GM12878 (cell line): ENCODE results near the gene CAMK2G. TPM values are rescaled to one million over a fixed set of nuclear protein-coding genes. Genes with fewer than 3 reads are reported as not detected.

Experiments
- ASH2L ChIP-seq: fragments of 300-600, 200-600 bp; sonication (generic); IDR thresholded peaks from 2 replicates; pipeline ENCODE4 v1.6.1; 2017; ENCODE audit warnings: low read depth, mild to moderate bottlenecking, borderline replicate concordance
- E2F8 ChIP-seq: fragments of 450-650 bp; IDR thresholded peaks from 2 replicates; pipeline ENCODE4 v1.6.1; 2018; ENCODE audit warnings: mild to moderate bottlenecking, low read depth, moderate library complexity; ENCODE audit not compliant: partially characterized antibody
- HDAC6 ChIP-seq: fragments of 200-600 bp; sonication (generic); IDR thresholded peaks from one replicate; pipeline ENCODE4 v1.8.0; 2017; ENCODE audit warnings: antibody characterized with exemption; ENCODE audit not compliant: unreplicated experiment
- JUND ChIP-seq: IDR thresholded peaks from 2 replicates; pipeline ENCODE4 v1.6.1; 2012; ENCODE audit warnings: low read depth, mild to moderate bottlenecking, low read length, improper control_type of control experiment, moderate library complexity
- POLR2AphosphoS5 ChIP-seq: IDR thresholded peaks from 2 replicates; pipeline ENCODE4 v1.6.1; 2011; ENCODE audit warnings: mild to moderate bottlenecking, low read length, inconsistent platforms
- RELB ChIP-seq: fragments of 450-650 bp; IDR thresholded peaks from 2 replicates; pipeline ENCODE4 v1.6.1; 2017; ENCODE audit warnings: low read depth, mild to moderate bottlenecking, moderate library complexity
- RUNX3 ChIP-seq: IDR thresholded peaks from 2 replicates; pipeline ENCODE4 v1.6.1; 2012; ENCODE audit warnings: low read length, inconsistent platforms
- SREBF1 ChIP-seq: IDR thresholded peaks from 2 replicates; pipeline ENCODE4 v1.6.1; 2012; ENCODE audit warnings: mild to moderate bottlenecking, low read length
- TBL1XR1 ChIP-seq: IDR thresholded peaks from 2 replicates; pipeline ENCODE4 v1.6.1; 2012; ENCODE audit warnings: low read depth, low read length, improper control_type of control experiment
- TCF7 ChIP-seq: IDR thresholded peaks from 2 replicates; pipeline ENCODE4 v1.6.1; 2014; ENCODE audit warnings: antibody characterized with exemption, borderline replicate concordance
- polyA plus RNA-seq, 11 experiments: library from polyadenylated mRNA; depleted of rRNA in 4 of 11; unstranded in 6 of 11; stranded (reverse) in 5 of 11; fragments of >200 nt; fragmentation: Nextera tagmentation in 4 of 11; fragmentation: Illumina TruSeq in 1 of 11; extraction: Ambion mirVana in 4 of 11; extraction: Trizol in 1 of 11; gene quantifications; 1 replicate in 1 of 11; 2 replicates in 10 of 11; pipeline versions ENCODE4 v1.2.1 to v1.2.3, GENCODE V29; 2011 to 2016; ENCODE audit warnings: inconsistent platforms in 2 of 11, missing spikeins in 2 of 11, low read depth in 1 of 11
- total RNA-seq, 4 experiments: library from RNA; depleted of rRNA in 3 of 4; stranded (reverse); fragments of >200 nt in 3 of 4; fragmentation: Illumina TruSeq in 1 of 4; extraction: Trizol in 1 of 4; gene quantifications; 2 replicates each; pipeline versions ENCODE4 v1.2.1 to v1.2.3, GENCODE V29; 2013 to 2021
- TF ChIP-seq, protein P1 (sequence below): fragments of 450-650 bp; IDR thresholded peaks from 2 replicates; pipeline ENCODE4 v1.6.1; 2017; ENCODE audit warnings: mild to moderate bottlenecking, moderate library complexity
- TF ChIP-seq, protein P2 (sequence below): IDR thresholded peaks from 2 replicates; pipeline ENCODE4 v1.6.1; 2012; ENCODE audit warnings: low read depth, low read length, improper control_type of control experiment
- TF ChIP-seq, protein P3 (sequence below): fragments of 450-650 bp; formaldehyde crosslinking; IDR thresholded peaks from 2 replicates; pipeline ENCODE4 v1.5.0; 2022; ENCODE audit warnings: mild to moderate bottlenecking, missing genetic modification characterization

The CAMK2G gene
- total and polyA plus RNA-seq, 10 of the 15 experiments (the other 5 are each of a cell fraction or from before 2014, with no cell fraction given), result 5.5 to 24.3 (median 16.9) TPM

- TF ChIP-seq, protein P1, sequence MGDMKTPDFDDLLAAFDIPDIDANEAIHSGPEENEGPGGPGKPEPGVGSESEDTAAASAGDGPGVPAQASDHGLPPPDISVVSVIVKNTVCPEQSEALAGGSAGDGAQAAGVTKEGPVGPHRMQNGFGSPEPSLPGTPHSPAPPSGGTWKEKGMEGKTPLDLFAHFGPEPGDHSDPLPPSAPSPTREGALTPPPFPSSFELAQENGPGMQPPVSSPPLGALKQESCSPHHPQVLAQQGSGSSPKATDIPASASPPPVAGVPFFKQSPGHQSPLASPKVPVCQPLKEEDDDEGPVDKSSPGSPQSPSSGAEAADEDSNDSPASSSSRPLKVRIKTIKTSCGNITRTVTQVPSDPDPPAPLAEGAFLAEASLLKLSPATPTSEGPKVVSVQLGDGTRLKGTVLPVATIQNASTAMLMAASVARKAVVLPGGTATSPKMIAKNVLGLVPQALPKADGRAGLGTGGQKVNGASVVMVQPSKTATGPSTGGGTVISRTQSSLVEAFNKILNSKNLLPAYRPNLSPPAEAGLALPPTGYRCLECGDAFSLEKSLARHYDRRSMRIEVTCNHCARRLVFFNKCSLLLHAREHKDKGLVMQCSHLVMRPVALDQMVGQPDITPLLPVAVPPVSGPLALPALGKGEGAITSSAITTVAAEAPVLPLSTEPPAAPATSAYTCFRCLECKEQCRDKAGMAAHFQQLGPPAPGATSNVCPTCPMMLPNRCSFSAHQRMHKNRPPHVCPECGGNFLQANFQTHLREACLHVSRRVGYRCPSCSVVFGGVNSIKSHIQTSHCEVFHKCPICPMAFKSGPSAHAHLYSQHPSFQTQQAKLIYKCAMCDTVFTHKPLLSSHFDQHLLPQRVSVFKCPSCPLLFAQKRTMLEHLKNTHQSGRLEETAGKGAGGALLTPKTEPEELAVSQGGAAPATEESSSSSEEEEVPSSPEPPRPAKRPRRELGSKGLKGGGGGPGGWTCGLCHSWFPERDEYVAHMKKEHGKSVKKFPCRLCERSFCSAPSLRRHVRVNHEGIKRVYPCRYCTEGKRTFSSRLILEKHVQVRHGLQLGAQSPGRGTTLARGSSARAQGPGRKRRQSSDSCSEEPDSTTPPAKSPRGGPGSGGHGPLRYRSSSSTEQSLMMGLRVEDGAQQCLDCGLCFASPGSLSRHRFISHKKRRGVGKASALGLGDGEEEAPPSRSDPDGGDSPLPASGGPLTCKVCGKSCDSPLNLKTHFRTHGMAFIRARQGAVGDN, result no peak
- TF ChIP-seq RELB (peak; percentile 77; the same call in 1 of the 2 replicates), TBL1XR1 (no peak), TCF7 (no peak), HDAC6 (no peak), POLR2AphosphoS5 (no peak), E2F8 (no peak), SREBF1 (no peak), JUND (no peak), RUNX3 (peak; percentile 79), ASH2L (no peak)
- TF ChIP-seq, protein P2, sequence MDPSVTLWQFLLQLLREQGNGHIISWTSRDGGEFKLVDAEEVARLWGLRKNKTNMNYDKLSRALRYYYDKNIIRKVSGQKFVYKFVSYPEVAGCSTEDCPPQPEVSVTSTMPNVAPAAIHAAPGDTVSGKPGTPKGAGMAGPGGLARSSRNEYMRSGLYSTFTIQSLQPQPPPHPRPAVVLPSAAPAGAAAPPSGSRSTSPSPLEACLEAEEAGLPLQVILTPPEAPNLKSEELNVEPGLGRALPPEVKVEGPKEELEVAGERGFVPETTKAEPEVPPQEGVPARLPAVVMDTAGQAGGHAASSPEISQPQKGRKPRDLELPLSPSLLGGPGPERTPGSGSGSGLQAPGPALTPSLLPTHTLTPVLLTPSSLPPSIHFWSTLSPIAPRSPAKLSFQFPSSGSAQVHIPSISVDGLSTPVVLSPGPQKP, result no peak
- TF ChIP-seq, protein P3, sequence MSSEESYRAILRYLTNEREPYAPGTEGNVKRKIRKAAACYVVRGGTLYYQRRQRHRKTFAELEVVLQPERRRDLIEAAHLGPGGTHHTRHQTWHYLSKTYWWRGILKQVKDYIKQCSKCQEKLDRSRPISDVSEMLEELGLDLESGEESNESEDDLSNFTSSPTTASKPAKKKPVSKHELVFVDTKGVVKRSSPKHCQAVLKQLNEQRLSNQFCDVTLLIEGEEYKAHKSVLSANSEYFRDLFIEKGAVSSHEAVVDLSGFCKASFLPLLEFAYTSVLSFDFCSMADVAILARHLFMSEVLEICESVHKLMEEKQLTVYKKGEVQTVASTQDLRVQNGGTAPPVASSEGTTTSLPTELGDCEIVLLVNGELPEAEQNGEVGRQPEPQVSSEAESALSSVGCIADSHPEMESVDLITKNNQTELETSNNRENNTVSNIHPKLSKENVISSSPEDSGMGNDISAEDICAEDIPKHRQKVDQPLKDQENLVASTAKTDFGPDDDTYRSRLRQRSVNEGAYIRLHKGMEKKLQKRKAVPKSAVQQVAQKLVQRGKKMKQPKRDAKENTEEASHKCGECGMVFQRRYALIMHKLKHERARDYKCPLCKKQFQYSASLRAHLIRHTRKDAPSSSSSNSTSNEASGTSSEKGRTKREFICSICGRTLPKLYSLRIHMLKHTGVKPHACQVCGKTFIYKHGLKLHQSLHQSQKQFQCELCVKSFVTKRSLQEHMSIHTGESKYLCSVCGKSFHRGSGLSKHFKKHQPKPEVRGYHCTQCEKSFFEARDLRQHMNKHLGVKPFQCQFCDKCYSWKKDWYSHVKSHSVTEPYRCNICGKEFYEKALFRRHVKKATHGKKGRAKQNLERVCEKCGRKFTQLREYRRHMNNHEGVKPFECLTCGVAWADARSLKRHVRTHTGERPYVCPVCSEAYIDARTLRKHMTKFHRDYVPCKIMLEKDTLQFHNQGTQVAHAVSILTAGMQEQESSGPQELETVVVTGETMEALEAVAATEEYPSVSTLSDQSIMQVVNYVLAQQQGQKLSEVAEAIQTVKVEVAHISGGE (CRISPR knock-in tag), result no peak
Observed at GRCh38 chr10:73908853-73909539, 34.6 kb upstream of the CAMK2G start (continued).
